ENCODE measurements around the gene INHBC. TPM values are rescaled to one million over a fixed set of nuclear protein-coding genes. Genes with fewer than 3 reads are reported as not detected.

The INHBC gene
- total and polyA plus RNA-seq, 3 donors from 2014 or later, result 1.8 to 3.1 (median 2.1) TPM

DNA sequence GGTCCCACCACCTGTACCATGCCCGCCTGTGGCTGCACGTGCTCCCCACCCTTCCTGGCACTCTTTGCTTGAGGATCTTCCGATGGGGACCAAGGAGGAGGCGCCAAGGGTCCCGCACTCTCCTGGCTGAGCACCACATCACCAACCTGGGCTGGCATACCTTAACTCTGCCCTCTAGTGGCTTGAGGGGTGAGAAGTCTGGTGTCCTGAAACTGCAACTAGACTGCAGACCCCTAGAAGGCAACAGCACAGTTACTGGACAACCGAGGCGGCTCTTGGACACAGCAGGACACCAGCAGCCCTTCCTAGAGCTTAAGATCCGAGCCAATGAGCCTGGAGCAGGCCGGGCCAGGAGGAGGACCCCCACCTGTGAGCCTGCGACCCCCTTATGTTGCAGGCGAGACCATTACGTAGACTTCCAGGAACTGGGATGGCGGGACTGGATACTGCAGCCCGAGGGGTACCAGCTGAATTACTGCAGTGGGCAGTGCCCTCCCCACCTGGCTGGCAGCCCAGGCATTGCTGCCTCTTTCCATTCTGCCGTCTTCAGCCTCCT lies 21.6 kb downstream of the INHBC start:
- peaks cover 19% of the 10 kb centered on the region for H3K4me1 ChIP-seq
- no peaks in the 10 kb centered on the region for H3K9me3 ChIP-seq
- WGBS, 2 donors, result 53 to 59% methylated on average over 4 to 15 of the region's 15 CpGs
- peak; percentile 48 for DNase-seq
- no peaks in the 10 kb centered on the region for H3K27me3 ChIP-seq
- H3K4me3 ChIP-seq, result no peak overlapping the region
- intact Hi-C loops (cut with DNase I; ENCODE audit: low total_unique reads), result no loop called here
- H3K36me3 ChIP-seq (ENCODE audit: low read depth, missing control alignments), result no peaks in the 10 kb centered on the region
- no peak for TF ChIP-seq POLR2A (IDR thresholded peaks at IDR 0.05)
- TF ChIP-seq, protein P1, sequence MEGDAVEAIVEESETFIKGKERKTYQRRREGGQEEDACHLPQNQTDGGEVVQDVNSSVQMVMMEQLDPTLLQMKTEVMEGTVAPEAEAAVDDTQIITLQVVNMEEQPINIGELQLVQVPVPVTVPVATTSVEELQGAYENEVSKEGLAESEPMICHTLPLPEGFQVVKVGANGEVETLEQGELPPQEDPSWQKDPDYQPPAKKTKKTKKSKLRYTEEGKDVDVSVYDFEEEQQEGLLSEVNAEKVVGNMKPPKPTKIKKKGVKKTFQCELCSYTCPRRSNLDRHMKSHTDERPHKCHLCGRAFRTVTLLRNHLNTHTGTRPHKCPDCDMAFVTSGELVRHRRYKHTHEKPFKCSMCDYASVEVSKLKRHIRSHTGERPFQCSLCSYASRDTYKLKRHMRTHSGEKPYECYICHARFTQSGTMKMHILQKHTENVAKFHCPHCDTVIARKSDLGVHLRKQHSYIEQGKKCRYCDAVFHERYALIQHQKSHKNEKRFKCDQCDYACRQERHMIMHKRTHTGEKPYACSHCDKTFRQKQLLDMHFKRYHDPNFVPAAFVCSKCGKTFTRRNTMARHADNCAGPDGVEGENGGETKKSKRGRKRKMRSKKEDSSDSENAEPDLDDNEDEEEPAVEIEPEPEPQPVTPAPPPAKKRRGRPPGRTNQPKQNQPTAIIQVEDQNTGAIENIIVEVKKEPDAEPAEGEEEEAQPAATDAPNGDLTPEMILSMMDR (IDR thresholded peaks at IDR 0.05), result peak; percentile 10 to 44 (median 26)
- no peak overlapping the region for H3K27ac ChIP-seq

DNA sequence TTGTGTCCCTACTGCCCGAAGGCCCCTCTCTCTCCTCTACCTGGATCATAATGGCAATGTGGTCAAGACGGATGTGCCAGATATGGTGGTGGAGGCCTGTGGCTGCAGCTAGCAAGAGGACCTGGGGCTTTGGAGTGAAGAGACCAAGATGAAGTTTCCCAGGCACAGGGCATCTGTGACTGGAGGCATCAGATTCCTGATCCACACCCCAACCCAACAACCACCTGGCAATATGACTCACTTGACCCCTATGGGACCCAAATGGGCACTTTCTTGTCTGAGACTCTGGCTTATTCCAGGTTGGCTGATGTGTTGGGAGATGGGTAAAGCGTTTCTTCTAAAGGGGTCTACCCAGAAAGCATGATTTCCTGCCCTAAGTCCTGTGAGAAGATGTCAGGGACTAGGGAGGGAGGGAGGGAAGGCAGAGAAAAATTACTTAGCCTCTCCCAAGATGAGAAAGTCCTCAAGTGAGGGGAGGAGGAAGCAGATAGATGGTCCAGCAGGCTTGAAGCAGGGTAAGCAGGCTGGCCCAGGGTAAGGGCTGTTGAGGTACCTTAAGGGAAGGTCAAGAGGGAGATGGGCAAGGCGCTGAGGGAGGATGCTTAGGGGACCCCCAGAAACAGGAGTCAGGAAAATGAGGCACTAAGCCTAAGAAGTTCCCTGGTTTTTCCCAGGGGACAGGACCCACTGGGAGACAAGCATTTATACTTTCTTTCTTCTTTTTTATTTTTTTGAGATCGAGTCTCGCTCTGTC lies 22.3 kb downstream of the INHBC start:
- intact Hi-C loops (cut with DNase I; ENCODE audit: low total_unique reads), result no loop called here
- DNase-seq, result no peak
- Histone ChIP-seq H3K36me3 (ENCODE audit: low read depth, missing control alignments) (no peaks in the 10 kb centered on the region), H3K4me3 (no peak overlapping the region), H3K27ac (no peak overlapping the region), H3K4me1 (peaks cover 18% of the 10 kb centered on the region), H3K9me3 (no peaks in the 10 kb centered on the region), H3K27me3 (no peaks in the 10 kb centered on the region)
- no peak for TF ChIP-seq POLR2A (IDR thresholded peaks at IDR 0.05)
- TF ChIP-seq, protein P1 (IDR thresholded peaks at IDR 0.05), result no peak
- 87 to 95% methylated on average over 5 to 6 of the region's 6 CpGs for WGBS, 2 donors

DNA sequence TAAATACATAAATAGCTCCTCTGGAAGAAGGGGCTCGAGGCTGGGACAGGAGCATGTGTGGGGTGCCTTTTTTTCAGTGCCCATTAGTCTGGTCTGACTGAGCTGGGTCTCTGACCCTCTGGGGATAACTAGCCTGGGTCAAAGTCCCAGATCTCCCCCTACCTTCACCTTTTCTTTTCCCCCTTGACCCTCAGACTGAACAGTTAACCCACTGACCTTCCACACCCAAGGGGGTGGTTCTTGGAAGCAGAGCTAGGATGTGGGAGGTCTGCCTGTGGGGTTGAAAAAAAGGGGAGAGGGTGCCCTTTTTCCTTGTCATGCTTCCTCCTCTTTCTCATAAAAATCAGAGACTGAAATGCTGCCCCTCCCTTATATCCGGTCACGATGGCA lies 24.1 kb downstream of the INHBC start:
- intact Hi-C loops (cut with DNase I; ENCODE audit: low total_unique reads), result no loop called here
- TF ChIP-seq, protein P1 (IDR thresholded peaks at IDR 0.05), result no peak
- no peak for TF ChIP-seq POLR2A (IDR thresholded peaks at IDR 0.05)
- H3K27me3 ChIP-seq, result no peaks in the 10 kb centered on the region
- no peak for DNase-seq
- peak overlapping the region; percentile 51 to 90 for H3K27ac ChIP-seq
- no peaks in the 10 kb centered on the region for H3K36me3 ChIP-seq (ENCODE audit: low read depth, missing control alignments)
- 18 to 33% methylated on average over 3 of the region's 3 CpGs for WGBS, 2 donors
- H3K4me3 ChIP-seq, result peak overlapping the region; percentile 64 to 68
- H3K9me3 ChIP-seq, result no peaks in the 10 kb centered on the region
- peaks cover 23% of the 10 kb centered on the region for H3K4me1 ChIP-seq

DNA sequence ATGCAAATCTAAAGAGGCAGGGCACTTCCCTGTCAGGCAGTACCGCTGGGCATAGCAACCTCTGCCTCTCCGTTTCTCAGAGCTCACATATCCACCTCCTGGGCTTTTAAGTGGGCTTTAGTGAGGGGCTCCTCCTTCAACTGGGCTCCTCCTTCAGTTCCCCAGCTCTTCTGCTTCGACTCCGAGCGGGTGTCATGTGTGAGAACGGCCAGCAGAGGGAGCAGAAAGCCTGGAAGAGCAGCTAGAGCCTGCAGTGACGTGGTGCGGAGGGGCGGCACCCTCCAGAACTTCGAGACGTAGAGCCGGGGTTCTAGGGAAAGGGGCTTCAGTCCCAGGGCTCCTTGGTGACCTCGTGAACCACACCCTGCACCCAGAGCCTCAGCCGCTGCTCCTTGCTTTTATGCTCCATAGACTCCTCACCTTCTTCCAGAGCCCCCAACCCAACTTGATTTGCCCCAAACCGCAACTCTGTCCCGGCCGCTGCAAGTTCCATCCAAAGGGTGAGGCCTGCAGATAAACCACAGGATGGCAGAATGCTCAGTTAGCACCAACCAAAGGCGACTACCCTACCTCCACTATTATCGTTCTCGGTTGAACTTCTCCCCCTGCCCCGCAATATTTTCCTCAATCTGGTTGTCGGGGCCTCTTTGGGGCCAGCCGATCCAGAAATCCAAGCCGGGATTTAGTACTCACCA lies 24.6 kb downstream of the INHBC start:
- Histone ChIP-seq H3K9me3 (no peaks in the 10 kb centered on the region), H3K4me3 (peak overlapping the region; percentile 64 to 68), H3K4me1 (peaks cover 23% of the 10 kb centered on the region), H3K27me3 (no peaks in the 10 kb centered on the region), H3K36me3 (ENCODE audit: low read depth, missing control alignments) (no peaks in the 10 kb centered on the region), H3K27ac (peak overlapping the region; percentile 51 to 90)
- 0% methylated on average over 16 to 24 of the region's 24 CpGs for WGBS, 2 donors
- TF ChIP-seq POLR2A (IDR thresholded peaks at IDR 0.05), result no peak
- TF ChIP-seq, protein P1 (IDR thresholded peaks at IDR 0.05), result peak; percentile 97 to 99 (median 99)
- intact Hi-C loops (cut with DNase I; ENCODE audit: low total_unique reads), result no loop called here
- DNase-seq, result peak; percentile 97

Measured in testis (tissue), 3 donors.